Osteoblast (primary cell): ENCODE results near the gene CUL4B. TPM values are rescaled to one million over a fixed set of nuclear protein-coding genes. Genes with fewer than 3 reads are reported as not detected.
"Not testable (repeated sequence)": the region's sequence is repeated elsewhere in the genome, so short reads cannot be mapped to it uniquely, and the experiment has no call there.

ENCODE experiments used
- DNase-seq: peaks from one replicate; pipeline ENCODE4 v3.0.0; 2011; ENCODE audit warnings: low spot score, mixed read lengths; ENCODE audit not compliant: insufficient read length; ENCODE audit errors: missing footprints
- H2AFZ ChIP-seq: 2 replicates; pipeline ENCODE4 v1.6.0; 2011; ENCODE audit warnings: mild to moderate bottlenecking, low read length
- H3K27ac ChIP-seq: 2 replicates; pipeline ENCODE4 v1.5.1; 2011; ENCODE audit warnings: mild to moderate bottlenecking, low read depth, low read length, moderate library complexity
- H3K27me3 ChIP-seq: 2 replicates; pipeline ENCODE4 v1.6.0; 2012; ENCODE audit warnings: mild to moderate bottlenecking, control low read depth, inconsistent platforms, low read length, moderate library complexity; ENCODE audit not compliant: insufficient read depth
- H3K36me3 ChIP-seq: 2 replicates; pipeline ENCODE4 v1.5.1; 2011; ENCODE audit warnings: mild to moderate bottlenecking, low read length, control low read depth, moderate library complexity; ENCODE audit not compliant: insufficient read depth
- H3K4me1 ChIP-seq: 2 replicates; pipeline ENCODE4 v1.5.1; 2011; ENCODE audit warnings: mild to moderate bottlenecking, low read length, control low read depth, moderate library complexity; ENCODE audit not compliant: insufficient read depth
- H3K4me2 ChIP-seq: 2 replicates; pipeline ENCODE4 v1.6.0; 2011; ENCODE audit warnings: mild to moderate bottlenecking, low read length; ENCODE audit not compliant: insufficient read depth
- H3K4me3 ChIP-seq: fragments of 200-600 bp; sonication (generic); 3 replicates; pipeline ENCODE4 v1.5.1; 2012; ENCODE audit warnings: mild to moderate bottlenecking, low read length, inconsistent platforms; ENCODE audit not compliant: insufficient read depth
- H3K79me2 ChIP-seq: 2 replicates; pipeline ENCODE4 v1.6.0; 2012; ENCODE audit warnings: mild to moderate bottlenecking, low read length, control low read depth, inconsistent platforms; ENCODE audit not compliant: insufficient read depth
- H3K9me3 ChIP-seq: 2 replicates; pipeline ENCODE4 v1.5.1; 2011; ENCODE audit warnings: low read depth, low read length, control low read depth
- H4K20me1 ChIP-seq: 2 replicates; pipeline ENCODE4 v1.6.0; 2012; ENCODE audit warnings: mild to moderate bottlenecking, low read length, control low read depth; ENCODE audit not compliant: insufficient read depth
- total RNA-seq: library from RNA; depleted of rRNA; stranded (reverse); fragments of >200 nt; gene quantifications from 2 replicates; pipeline ENCODE4 v1.2.3, GENCODE V29; 2012
- TF ChIP-seq, protein P1 (sequence below): IDR thresholded peaks from 2 replicates; pipeline ENCODE4 v1.5.1; 2011; ENCODE audit warnings: mild to moderate bottlenecking, low read depth, low read length, moderate library complexity; ENCODE audit errors: extremely low read depth

The CUL4B gene
- total RNA-seq, 1 donor = 76.0 TPM

DNA sequence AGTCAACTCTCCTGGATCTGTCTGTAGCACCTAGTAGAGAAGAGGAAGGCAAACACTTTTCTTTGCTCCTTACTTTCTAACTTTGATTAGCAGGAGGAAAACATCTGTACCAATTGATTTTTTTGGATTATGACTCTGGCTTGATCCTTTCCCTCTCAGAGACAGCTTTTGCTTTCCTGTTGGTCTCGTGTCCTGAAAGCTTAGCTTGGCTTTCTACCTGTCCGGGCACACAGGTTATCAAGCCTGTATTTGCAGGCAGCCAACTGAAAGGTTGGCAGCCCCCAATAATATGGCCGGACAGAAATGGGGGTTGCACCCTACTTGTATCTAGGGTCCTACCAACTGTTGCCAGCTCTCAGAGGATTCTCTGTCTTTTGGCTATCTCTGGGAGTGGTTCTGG is 48.5 kb downstream of the CUL4B start:
- no peak for DNase-seq
- H4K20me1 ChIP-seq = no peaks in the 10 kb centered on the region
- no peak overlapping the region for H3K27ac ChIP-seq
- H3K36me3 ChIP-seq = peaks cover 4% of the 10 kb centered on the region
- no peak overlapping the region for H3K4me2 ChIP-seq
- no peak overlapping the region for H3K4me3 ChIP-seq
- H3K4me1 ChIP-seq = no peaks in the 10 kb centered on the region
- no peaks in the 10 kb centered on the region for H3K9me3 ChIP-seq
- no peak overlapping the region for H2AFZ ChIP-seq
- no peaks in the 10 kb centered on the region for H3K27me3 ChIP-seq
- H3K79me2 ChIP-seq = peaks cover 2% of the 10 kb centered on the region
- TF ChIP-seq, protein P1, sequence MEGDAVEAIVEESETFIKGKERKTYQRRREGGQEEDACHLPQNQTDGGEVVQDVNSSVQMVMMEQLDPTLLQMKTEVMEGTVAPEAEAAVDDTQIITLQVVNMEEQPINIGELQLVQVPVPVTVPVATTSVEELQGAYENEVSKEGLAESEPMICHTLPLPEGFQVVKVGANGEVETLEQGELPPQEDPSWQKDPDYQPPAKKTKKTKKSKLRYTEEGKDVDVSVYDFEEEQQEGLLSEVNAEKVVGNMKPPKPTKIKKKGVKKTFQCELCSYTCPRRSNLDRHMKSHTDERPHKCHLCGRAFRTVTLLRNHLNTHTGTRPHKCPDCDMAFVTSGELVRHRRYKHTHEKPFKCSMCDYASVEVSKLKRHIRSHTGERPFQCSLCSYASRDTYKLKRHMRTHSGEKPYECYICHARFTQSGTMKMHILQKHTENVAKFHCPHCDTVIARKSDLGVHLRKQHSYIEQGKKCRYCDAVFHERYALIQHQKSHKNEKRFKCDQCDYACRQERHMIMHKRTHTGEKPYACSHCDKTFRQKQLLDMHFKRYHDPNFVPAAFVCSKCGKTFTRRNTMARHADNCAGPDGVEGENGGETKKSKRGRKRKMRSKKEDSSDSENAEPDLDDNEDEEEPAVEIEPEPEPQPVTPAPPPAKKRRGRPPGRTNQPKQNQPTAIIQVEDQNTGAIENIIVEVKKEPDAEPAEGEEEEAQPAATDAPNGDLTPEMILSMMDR = no peak

DNA sequence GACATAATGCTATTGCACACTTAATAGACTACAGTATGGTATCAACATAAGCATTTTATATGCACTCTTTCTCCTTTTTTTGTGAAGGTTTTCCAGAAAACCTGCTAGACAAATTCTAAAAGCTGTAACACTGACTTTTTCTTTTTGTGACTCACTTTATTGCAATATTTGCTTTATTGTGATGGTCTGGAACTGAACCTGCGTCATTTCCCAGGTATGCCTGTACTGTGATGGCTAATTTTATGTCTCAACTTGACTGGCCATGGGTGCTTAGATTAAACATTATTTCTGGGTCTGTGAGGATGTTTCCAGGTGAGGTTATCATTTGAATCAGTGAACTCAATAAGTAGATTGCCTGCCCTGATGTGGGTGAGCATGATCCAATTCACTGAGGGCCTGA is 56.2 kb downstream of the CUL4B start:
- H3K4me1 ChIP-seq = no peaks in the 10 kb centered on the region
- H2AFZ ChIP-seq = no peak overlapping the region
- no peaks in the 10 kb centered on the region for H3K9me3 ChIP-seq
- no peaks in the 10 kb centered on the region for H3K27me3 ChIP-seq
- H3K4me3 ChIP-seq = no peak overlapping the region
- no peaks in the 10 kb centered on the region for H4K20me1 ChIP-seq
- TF ChIP-seq, protein P1 = no peak
- H3K36me3 ChIP-seq = no peaks in the 10 kb centered on the region
- H3K27ac ChIP-seq = no peak overlapping the region
- no peak for DNase-seq
- H3K79me2 ChIP-seq = no peaks in the 10 kb centered on the region
- H3K4me2 ChIP-seq = no peak overlapping the region

DNA sequence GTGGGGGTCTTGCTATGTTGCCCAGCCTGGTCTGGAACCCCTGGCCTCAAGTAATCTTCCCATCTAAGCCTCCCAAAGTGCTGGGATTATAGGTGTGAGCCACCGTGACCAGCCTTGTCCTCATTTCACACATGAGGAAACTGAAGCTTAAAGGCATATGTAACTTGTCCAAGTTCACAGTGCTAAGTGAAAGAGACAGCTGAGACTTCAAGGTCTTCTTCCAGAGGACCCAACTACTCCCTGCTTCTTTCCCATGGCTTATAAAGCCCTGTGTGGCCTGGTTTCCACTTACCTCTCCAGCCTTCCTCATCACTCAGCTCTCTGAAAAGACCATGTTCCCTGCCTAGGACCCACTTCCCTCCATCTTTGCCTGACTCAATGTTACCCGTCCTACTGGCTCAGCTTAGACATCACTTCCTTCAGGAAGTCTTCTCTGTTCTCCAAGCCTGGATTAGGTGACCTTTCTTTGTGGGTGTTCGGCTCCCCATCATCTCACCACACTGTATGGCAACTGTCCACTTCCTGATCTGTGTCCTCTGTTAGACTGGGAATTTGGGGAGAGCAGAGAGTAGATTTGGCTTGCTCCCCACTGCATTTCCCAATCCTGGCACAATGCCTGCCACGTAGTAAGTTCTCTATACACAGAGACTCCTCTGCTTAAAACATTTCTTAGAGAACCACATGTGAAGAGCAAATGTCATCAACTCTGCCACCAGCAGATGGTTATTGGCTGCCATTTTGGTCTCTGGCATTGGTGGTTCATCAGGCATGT is 61.3 kb downstream of the CUL4B start:
- peak overlapping the region; percentile 73 for H2AFZ ChIP-seq
- no peaks in the 10 kb centered on the region for H3K79me2 ChIP-seq
- peak; percentile 30 for DNase-seq
- H3K36me3 ChIP-seq = no peaks in the 10 kb centered on the region
- no peak overlapping the region for H3K27ac ChIP-seq
- no peaks in the 10 kb centered on the region for H3K4me1 ChIP-seq
- TF ChIP-seq, protein P1 = no peak
- H3K27me3 ChIP-seq = no peaks in the 10 kb centered on the region
- no peak overlapping the region for H3K4me3 ChIP-seq
- H3K4me2 ChIP-seq = no peak overlapping the region
- no peaks in the 10 kb centered on the region for H3K9me3 ChIP-seq
- no peaks in the 10 kb centered on the region for H4K20me1 ChIP-seq

DNA sequence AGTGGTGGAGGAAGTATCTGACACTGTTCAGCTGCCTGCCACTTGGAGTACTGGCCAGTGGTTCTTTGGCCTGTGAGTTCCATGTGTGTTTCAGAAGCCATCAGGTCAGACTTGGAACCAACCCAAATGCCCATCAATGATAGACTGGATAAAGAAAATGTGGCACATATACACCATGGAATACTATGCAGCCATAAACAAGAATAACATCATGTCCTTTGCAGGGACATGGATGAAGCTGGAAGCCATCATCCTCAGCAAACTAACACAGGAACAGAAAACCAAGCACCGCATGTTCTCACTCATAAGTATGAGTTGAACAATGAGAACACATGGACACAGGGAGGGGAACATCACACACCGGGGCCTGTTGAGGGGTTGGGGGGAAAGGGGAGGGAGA is 70.6 kb downstream of the CUL4B start:
- not testable (repeated sequence) for H2AFZ ChIP-seq, H3K4me3 ChIP-seq, H3K4me2 ChIP-seq

More for the DNA sequence above, 70.6 kb downstream of the CUL4B start:
- not testable (repeated sequence) for H4K20me1 ChIP-seq, H3K9me3 ChIP-seq, H3K4me1 ChIP-seq, H3K27me3 ChIP-seq, H3K79me2 ChIP-seq, DNase-seq, H3K27ac ChIP-seq, H3K36me3 ChIP-seq
